PC-3 (cell line): ENCODE data around the gene HAP1.

Experiments
- EZH2 ChIP-seq: fragments of 300-600 bp; sonication (generic); IDR thresholded peaks from one replicate; pipeline ENCODE4 v1.6.1; 2017; ENCODE audit warnings: antibody characterized with exemption, mild to moderate bottlenecking, low read length; ENCODE audit not compliant: unreplicated experiment
- EZH2phosphoT487 ChIP-seq: fragments of 300-600 bp; sonication (generic); IDR thresholded peaks from 2 replicates; pipeline ENCODE4 v1.6.1; 2018; ENCODE audit warnings: mild to moderate bottlenecking, antibody characterized with exemption, low read length, borderline replicate concordance
- TF ChIP-seq, protein P1 (sequence below): fragments of 300-600 bp; sonication (generic); conservative IDR thresholded peaks from 2 replicates; pipeline ENCODE4 v1.5.1; 2017; ENCODE audit warnings: antibody characterized with exemption, low read depth, mild to moderate bottlenecking, low read length

- TF ChIP-seq EZH2 = no peak
- TF ChIP-seq, protein P1, sequence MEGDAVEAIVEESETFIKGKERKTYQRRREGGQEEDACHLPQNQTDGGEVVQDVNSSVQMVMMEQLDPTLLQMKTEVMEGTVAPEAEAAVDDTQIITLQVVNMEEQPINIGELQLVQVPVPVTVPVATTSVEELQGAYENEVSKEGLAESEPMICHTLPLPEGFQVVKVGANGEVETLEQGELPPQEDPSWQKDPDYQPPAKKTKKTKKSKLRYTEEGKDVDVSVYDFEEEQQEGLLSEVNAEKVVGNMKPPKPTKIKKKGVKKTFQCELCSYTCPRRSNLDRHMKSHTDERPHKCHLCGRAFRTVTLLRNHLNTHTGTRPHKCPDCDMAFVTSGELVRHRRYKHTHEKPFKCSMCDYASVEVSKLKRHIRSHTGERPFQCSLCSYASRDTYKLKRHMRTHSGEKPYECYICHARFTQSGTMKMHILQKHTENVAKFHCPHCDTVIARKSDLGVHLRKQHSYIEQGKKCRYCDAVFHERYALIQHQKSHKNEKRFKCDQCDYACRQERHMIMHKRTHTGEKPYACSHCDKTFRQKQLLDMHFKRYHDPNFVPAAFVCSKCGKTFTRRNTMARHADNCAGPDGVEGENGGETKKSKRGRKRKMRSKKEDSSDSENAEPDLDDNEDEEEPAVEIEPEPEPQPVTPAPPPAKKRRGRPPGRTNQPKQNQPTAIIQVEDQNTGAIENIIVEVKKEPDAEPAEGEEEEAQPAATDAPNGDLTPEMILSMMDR = no peak
- no peak for TF ChIP-seq EZH2phosphoT487
These were observed 45.5 kb upstream of the HAP1 start for GRCh38 chr17:41779954-41780353.
